OCI-LY1 (cell line): ENCODE results near the gene LIMS1.

Experiments used
- CTCF ChIP-seq: fragments of 200-600 bp; sonication (generic), shearing (Covaris generic); IDR thresholded peaks from 2 replicates; pipeline ENCODE4 v1.5.1; 2017; ENCODE audit warnings: mild to moderate bottlenecking, antibody characterized with exemption, low read length, moderate library complexity, mixed read lengths
- EZH2 ChIP-seq: fragments of 200-600 bp; sonication (generic), shearing (Covaris generic); IDR thresholded peaks from 2 replicates; pipeline ENCODE4 v1.8.0; 2017; ENCODE audit warnings: borderline replicate concordance, mixed run types, mild to moderate bottlenecking, antibody characterized with exemption, low read length, moderate library complexity, mixed read lengths

DNA sequence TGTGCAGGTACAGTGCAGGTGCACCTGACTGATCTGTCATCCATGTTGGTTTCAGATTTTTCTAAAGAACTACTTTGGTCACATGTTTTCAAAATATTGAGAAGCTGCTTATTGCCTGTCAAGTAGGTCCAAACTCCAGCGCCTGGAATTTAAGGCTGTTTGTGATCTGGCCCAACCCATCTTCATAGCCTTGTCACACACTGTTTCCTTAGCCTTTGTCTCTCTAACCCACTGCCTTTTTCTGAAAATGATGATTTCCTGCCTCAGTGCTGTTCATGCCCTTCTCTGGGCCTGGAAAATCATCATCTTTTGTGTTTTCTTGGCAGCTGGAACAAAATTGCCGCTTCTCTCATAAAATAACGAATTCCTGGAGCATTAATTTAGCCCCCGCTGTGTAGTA is 7.2 kb downstream of the LIMS1 start:
- TF ChIP-seq CTCF, result no peak
- no peak for TF ChIP-seq EZH2
